ENCODE data around the gene SPACA9.

Gene SPACA9

GRCh38 chr9:132853482-132853881 lies 25.2 kb upstream of the SPACA9 start:
- Histone ChIP-seq H3K4me1 (ENCODE audit: insufficient read depth, low read length) (peaks cover 24% of the 10 kb centered on the region), H3K4me3 (ENCODE audit: low read length) (no peak overlapping the region), H2AFZ (ENCODE audit: low read depth, low read length) (no peak overlapping the region), H3K9me3 (ENCODE audit: low read length) (no peaks in the 10 kb centered on the region), H3K36me3 (ENCODE audit: insufficient read depth, low read length) (no peaks in the 10 kb centered on the region), H3K27me3 (ENCODE audit: insufficient read depth, low read length) (no peaks in the 10 kb centered on the region)

- H2AFZ ChIP-seq (ENCODE audit: low read depth, low read length), result no peak overlapping the region
- H3K36me3 ChIP-seq (ENCODE audit: insufficient read depth, low read length), result no peaks in the 10 kb centered on the region
- H3K9me3 ChIP-seq (ENCODE audit: low read length), result no peaks in the 10 kb centered on the region
Measured at GRCh38 chr9:132854832-132855231, 23.9 kb upstream of the SPACA9 start.

GRCh38 chr9:132855904-132856303 lies 22.8 kb upstream of the SPACA9 start:
- Histone ChIP-seq H3K4me3 (ENCODE audit: low read length) (no peak overlapping the region), H3K36me3 (ENCODE audit: insufficient read depth, low read length) (no peaks in the 10 kb centered on the region), H3K27me3 (ENCODE audit: insufficient read depth, low read length) (no peaks in the 10 kb centered on the region), H3K4me1 (ENCODE audit: insufficient read depth, low read length) (peaks cover 19% of the 10 kb centered on the region), H2AFZ (ENCODE audit: low read depth, low read length) (no peak overlapping the region), H3K9me3 (ENCODE audit: low read length) (no peaks in the 10 kb centered on the region)

More at GRCh38 chr9:132854832-132855231, 23.9 kb upstream of the SPACA9 start:
- no peaks in the 10 kb centered on the region for H3K27me3 ChIP-seq (ENCODE audit: insufficient read depth, low read length)
- no peak overlapping the region for H3K4me3 ChIP-seq (ENCODE audit: low read length)
- H3K4me1 ChIP-seq (ENCODE audit: insufficient read depth, low read length), result peaks cover 19% of the 10 kb centered on the region

GRCh38 chr9:132857031-132857430 lies 21.7 kb upstream of the SPACA9 start:
- Histone ChIP-seq H3K36me3 (ENCODE audit: insufficient read depth, low read length) (no peaks in the 10 kb centered on the region), H3K27me3 (ENCODE audit: insufficient read depth, low read length) (no peaks in the 10 kb centered on the region), H3K9me3 (ENCODE audit: low read length) (no peaks in the 10 kb centered on the region), H3K4me1 (ENCODE audit: insufficient read depth, low read length) (peaks cover 19% of the 10 kb centered on the region), H3K4me3 (ENCODE audit: low read length) (no peak overlapping the region), H2AFZ (ENCODE audit: low read depth, low read length) (no peak overlapping the region)

GRCh38 chr9:132857616-132858342 lies 20.9 kb upstream of the SPACA9 start:
- peaks cover 19% of the 10 kb centered on the region for H3K4me1 ChIP-seq (ENCODE audit: insufficient read depth, low read length)
- H2AFZ ChIP-seq (ENCODE audit: low read depth, low read length), result no peak overlapping the region
- no peaks in the 10 kb centered on the region for H3K27me3 ChIP-seq (ENCODE audit: insufficient read depth, low read length)
- no peaks in the 10 kb centered on the region for H3K36me3 ChIP-seq (ENCODE audit: insufficient read depth, low read length)
- no peak overlapping the region for H3K4me3 ChIP-seq (ENCODE audit: low read length)
- no peaks in the 10 kb centered on the region for H3K9me3 ChIP-seq (ENCODE audit: low read length)

- Histone ChIP-seq H2AFZ (ENCODE audit: low read depth, low read length) (no peak overlapping the region), H3K36me3 (ENCODE audit: insufficient read depth, low read length) (no peaks in the 10 kb centered on the region), H3K4me3 (ENCODE audit: low read length) (no peak overlapping the region), H3K9me3 (ENCODE audit: low read length) (no peaks in the 10 kb centered on the region), H3K4me1 (ENCODE audit: insufficient read depth, low read length) (peaks cover 19% of the 10 kb centered on the region), H3K27me3 (ENCODE audit: insufficient read depth, low read length) (no peaks in the 10 kb centered on the region)
Measured at GRCh38 chr9:132858751-132859150, 19.9 kb upstream of the SPACA9 start.

- H3K9me3 ChIP-seq (ENCODE audit: low read length), result no peaks in the 10 kb centered on the region
- no peaks in the 10 kb centered on the region for H3K36me3 ChIP-seq (ENCODE audit: insufficient read depth, low read length)
- H3K4me1 ChIP-seq (ENCODE audit: insufficient read depth, low read length), result peaks cover 24% of the 10 kb centered on the region
- no peaks in the 10 kb centered on the region for H3K27me3 ChIP-seq (ENCODE audit: insufficient read depth, low read length)
- H2AFZ ChIP-seq (ENCODE audit: low read depth, low read length), result no peak overlapping the region
- H3K4me3 ChIP-seq (ENCODE audit: low read length), result no peak overlapping the region
Measured at GRCh38 chr9:132861666-132862065, 17.0 kb upstream of the SPACA9 start.

- Histone ChIP-seq H3K9me3 (ENCODE audit: low read length) (no peaks in the 10 kb centered on the region), H3K36me3 (ENCODE audit: insufficient read depth, low read length) (no peaks in the 10 kb centered on the region), H2AFZ (ENCODE audit: low read depth, low read length) (no peak overlapping the region), H3K27me3 (ENCODE audit: insufficient read depth, low read length) (no peaks in the 10 kb centered on the region), H3K4me1 (ENCODE audit: insufficient read depth, low read length) (peaks cover 17% of the 10 kb centered on the region), H3K4me3 (ENCODE audit: low read length) (no peak overlapping the region)
Measured at GRCh38 chr9:132862533-132862932, 16.2 kb upstream of the SPACA9 start.

- no peaks in the 10 kb centered on the region for H3K36me3 ChIP-seq (ENCODE audit: insufficient read depth, low read length)
- H3K9me3 ChIP-seq (ENCODE audit: low read length), result no peaks in the 10 kb centered on the region
- H3K27me3 ChIP-seq (ENCODE audit: insufficient read depth, low read length), result no peaks in the 10 kb centered on the region
- peaks cover 13% of the 10 kb centered on the region for H3K4me1 ChIP-seq (ENCODE audit: insufficient read depth, low read length)
- no peak overlapping the region for H2AFZ ChIP-seq (ENCODE audit: low read depth, low read length)
- H3K4me3 ChIP-seq (ENCODE audit: low read length), result no peak overlapping the region
Measured at GRCh38 chr9:132863096-132863495, 15.6 kb upstream of the SPACA9 start.

- H2AFZ ChIP-seq (ENCODE audit: low read depth, low read length), result no peak overlapping the region
- H3K4me1 ChIP-seq (ENCODE audit: insufficient read depth, low read length), result peaks cover 12% of the 10 kb centered on the region
- no peaks in the 10 kb centered on the region for H3K9me3 ChIP-seq (ENCODE audit: low read length)
- no peaks in the 10 kb centered on the region for H3K36me3 ChIP-seq (ENCODE audit: insufficient read depth, low read length)
- no peaks in the 10 kb centered on the region for H3K27me3 ChIP-seq (ENCODE audit: insufficient read depth, low read length)
- H3K4me3 ChIP-seq (ENCODE audit: low read length), result no peak overlapping the region
Measured at GRCh38 chr9:132864277-132864676, 14.4 kb upstream of the SPACA9 start.

- no peak overlapping the region for H3K4me3 ChIP-seq (ENCODE audit: low read length)
- H3K4me1 ChIP-seq (ENCODE audit: insufficient read depth, low read length), result peaks cover 12% of the 10 kb centered on the region
- H3K27me3 ChIP-seq (ENCODE audit: insufficient read depth, low read length), result no peaks in the 10 kb centered on the region
- no peak overlapping the region for H2AFZ ChIP-seq (ENCODE audit: low read depth, low read length)
- no peaks in the 10 kb centered on the region for H3K36me3 ChIP-seq (ENCODE audit: insufficient read depth, low read length)
- H3K9me3 ChIP-seq (ENCODE audit: low read length), result no peaks in the 10 kb centered on the region
Measured at GRCh38 chr9:132864691-132865090, 14.0 kb upstream of the SPACA9 start.

GRCh38 chr9:132866898-132867297 lies 11.8 kb upstream of the SPACA9 start:
- H3K36me3 ChIP-seq (ENCODE audit: insufficient read depth, low read length), result no peaks in the 10 kb centered on the region
- H3K4me1 ChIP-seq (ENCODE audit: insufficient read depth, low read length), result peaks cover 12% of the 10 kb centered on the region
- H3K4me3 ChIP-seq (ENCODE audit: low read length), result no peak overlapping the region
- no peaks in the 10 kb centered on the region for H3K27me3 ChIP-seq (ENCODE audit: insufficient read depth, low read length)
- no peak overlapping the region for H2AFZ ChIP-seq (ENCODE audit: low read depth, low read length)
- no peaks in the 10 kb centered on the region for H3K9me3 ChIP-seq (ENCODE audit: low read length)

- Histone ChIP-seq H3K4me1 (ENCODE audit: insufficient read depth, low read length) (peaks cover 12% of the 10 kb centered on the region), H3K4me3 (ENCODE audit: low read length) (no peak overlapping the region), H3K27me3 (ENCODE audit: insufficient read depth, low read length) (no peaks in the 10 kb centered on the region), H2AFZ (ENCODE audit: low read depth, low read length) (no peak overlapping the region), H3K36me3 (ENCODE audit: insufficient read depth, low read length) (no peaks in the 10 kb centered on the region), H3K9me3 (ENCODE audit: low read length) (no peaks in the 10 kb centered on the region)
Measured at GRCh38 chr9:132869266-132869665, 9.4 kb upstream of the SPACA9 start.

GRCh38 chr9:132873403-132873802 lies 5.3 kb upstream of the SPACA9 start:
- Histone ChIP-seq H3K4me3 (ENCODE audit: low read length) (no peak overlapping the region), H3K4me1 (ENCODE audit: insufficient read depth, low read length) (peaks cover 1% of the 10 kb centered on the region), H3K9me3 (ENCODE audit: low read length) (no peaks in the 10 kb centered on the region), H2AFZ (ENCODE audit: low read depth, low read length) (no peak overlapping the region), H3K27me3 (ENCODE audit: insufficient read depth, low read length) (no peaks in the 10 kb centered on the region), H3K36me3 (ENCODE audit: insufficient read depth, low read length) (no peaks in the 10 kb centered on the region)

Data from neuron (in vitro differentiated cells).